ENCODE results near the gene DBH.
A peak's percentile ranks its signal among the peaks of the same experiment; 100 is the strongest.

DBH gene

DNA sequence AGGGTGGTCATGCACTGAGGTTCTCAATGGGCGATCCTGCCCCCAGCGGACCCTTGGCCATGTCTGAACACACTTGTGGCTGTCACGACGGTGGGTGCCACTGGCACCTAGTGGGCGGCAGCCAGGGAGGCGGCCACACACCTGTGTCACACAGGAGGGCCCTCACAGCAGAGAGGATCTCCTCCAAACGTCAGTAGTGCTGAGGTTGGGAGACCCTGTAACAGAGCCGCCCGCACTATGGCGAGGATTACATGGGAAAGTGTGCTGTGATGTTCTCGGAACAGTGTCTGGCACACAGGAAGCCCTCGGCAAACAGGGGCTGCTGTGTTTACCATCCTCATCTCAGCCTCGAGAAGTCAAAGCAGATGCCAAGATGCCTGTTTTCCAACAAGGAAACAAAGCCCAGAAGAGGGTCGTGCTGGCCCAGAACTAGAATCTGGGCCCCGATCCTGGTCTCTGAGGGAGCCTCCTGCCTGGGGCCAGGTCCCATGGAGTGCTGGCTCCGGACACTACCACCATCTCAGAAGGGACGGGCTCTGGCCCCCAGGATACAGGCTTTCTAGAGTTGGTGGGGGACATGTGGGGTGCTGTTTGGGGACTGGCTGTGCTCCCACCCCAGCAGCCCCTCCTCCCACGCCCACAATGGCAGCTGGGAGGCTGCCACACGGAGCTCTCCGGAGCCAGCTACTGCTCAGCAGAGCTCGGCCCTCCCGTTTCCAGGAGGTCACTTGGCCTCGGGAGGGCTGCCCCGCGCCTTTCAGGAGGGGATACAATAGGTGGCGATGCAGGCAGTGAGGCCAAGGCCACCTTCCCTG, 48.2 kb downstream of the DBH start:
- no peak for DNase-seq (ENCODE audit: low spot score)

DNA sequence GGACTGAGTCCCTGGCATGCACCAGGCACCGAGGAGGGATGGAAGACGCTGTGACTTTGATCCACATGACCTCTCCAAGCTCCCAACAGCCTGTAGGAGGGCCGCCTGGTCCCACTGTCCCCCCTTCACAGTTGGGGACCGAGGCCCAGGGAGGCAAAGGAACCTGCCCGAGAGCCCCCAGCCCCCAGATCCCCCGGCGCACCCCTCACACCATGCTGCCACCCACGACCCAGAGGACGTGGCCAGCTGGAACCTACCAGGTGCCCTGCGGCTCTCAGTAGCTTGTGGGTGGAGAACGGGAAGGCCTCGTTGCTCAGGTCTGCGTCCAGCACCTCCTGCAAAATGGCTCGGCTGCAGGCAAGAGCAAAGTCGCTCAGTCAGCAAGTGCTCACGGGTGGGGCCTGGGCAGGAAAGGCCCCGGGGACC, 48.8 kb downstream of the DBH start:
- DNase-seq (ENCODE audit: low spot score): no peak

DNA sequence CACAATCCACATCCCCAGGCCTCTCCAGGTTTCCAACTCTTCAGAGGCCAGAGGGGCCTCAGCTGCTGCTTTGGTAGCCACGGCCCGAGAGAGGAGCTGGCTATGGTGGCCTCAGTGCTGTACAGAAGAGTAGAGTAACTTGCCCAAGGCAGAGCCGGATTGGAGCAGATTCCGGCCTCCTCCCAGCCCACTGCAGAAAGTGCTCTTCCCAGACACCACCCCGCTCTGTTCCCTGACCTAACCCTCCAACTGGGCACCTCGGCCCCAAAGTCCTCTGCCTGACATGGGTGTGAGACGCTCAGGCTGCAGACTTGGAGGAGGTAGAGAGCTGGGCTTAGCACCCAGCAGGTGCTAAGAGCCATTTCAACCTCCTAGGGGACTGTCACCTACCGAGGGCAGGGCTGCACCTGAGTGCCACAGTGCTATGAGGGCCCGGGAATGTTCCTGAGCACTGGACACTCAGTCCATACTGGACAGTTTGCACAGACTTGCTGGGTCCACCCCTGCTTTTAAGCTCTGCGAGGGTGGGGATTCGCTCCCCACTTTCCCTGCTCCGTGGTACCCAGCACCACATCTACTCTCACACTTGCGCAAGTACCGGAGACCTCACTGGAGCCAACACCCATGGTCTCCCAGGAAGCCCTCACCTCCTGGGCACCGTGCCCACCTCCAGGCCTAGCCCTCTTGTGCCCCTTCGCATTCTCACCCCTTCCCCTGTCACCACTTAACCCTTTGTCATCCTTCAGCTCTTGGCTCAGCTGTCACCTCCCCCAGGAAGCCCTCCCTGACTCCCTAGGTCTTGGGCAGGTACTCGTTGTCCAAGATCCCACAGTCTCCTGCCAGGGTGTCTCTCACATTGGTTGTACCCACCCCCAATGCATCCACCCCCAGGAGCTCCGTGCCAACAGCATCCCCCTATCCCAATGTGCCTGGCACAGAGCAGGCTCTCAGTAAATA, 49.8 kb downstream of the DBH start:
- DNase-seq (ENCODE audit: low spot score): no peak

DNA sequence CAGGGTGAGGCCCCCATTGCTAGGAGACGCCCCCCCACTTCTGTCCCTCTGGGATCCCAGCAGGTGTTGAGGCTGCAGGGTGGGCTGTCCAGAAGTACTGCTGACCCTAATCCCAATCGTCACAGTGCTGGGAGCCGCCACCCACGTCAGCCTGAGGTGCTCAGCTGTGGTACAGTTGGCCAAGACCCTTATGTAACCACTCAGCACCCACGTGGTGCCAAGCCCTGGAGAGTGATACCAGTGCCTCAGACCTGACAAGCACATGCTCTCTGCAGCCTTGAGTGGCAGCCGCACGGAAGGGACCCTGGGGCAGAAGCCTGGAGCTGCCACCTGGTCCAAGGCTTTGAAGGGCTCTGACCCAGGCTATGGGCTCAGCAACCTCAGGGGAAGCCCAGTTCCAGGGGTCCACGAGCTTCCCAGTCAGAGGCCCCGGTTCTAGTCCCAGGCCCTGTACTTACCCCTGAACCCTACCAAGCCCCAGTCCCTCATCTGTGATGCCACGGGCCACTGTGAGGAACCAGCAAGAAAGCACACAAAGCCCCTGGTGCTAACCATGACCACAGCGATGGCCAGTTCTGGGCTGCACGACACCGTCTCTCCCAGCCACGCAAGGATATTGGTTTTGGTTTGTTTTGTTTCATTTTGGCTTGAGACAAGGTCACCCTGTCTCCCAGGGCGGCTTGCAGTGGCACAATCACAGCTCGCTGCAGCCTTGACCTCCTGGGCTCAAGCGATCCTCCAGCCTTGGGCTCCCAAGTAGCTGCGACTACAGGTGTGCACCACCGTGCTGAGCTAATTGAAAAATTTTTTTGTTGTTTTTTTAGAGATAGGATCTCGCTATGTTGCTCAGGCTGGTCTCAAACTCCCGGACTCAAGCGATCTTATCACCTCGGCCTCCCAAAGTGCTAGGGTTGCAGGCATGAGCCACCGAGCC, 50.7 kb downstream of the DBH start:
- DNase-seq (ENCODE audit: low spot score): no peak

DNA sequence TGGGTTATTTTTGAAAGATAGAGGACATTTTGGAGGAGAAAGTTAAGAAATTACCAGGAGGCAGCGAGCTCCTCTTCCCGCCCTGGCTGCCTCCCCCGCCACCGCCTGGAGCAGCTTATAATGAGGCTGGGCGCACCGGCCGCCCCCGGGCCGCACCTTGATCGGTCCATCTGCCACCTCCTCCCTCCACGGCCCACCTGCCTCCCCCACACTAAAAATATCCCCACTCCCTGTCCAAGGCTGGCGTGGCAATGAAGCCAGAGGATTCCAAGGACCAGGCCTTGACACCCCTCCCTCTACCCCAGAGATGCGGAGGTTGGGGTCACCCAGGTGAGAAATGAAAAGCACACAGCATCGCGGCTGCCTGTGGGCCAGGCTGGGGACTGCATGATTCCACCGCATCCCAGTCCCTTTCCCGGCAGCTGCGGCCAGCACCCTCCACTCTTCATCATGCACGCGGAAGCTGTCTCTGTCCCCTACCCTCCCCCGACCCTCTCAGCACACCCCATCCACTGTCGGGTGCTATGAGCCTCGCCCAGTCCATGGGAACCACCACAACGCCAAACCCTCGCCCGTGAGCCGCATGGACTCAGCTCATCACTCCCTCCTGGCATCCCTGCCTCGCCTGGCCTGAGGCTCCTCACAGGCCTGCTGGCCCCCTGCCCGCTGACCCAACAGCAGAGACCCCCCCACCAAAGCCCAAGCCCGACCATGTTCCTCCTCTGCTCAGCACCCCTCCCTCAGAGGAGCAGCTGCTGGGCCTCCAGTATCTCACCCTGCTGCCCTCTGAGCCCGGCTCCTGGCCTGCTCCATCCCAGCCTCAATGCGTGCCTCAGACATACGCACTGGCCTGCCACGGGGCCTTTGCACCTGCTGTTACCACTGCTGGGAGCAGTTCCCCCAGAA, 51.9 kb downstream of the DBH start:
- no peak for DNase-seq (ENCODE audit: low spot score)

DNA sequence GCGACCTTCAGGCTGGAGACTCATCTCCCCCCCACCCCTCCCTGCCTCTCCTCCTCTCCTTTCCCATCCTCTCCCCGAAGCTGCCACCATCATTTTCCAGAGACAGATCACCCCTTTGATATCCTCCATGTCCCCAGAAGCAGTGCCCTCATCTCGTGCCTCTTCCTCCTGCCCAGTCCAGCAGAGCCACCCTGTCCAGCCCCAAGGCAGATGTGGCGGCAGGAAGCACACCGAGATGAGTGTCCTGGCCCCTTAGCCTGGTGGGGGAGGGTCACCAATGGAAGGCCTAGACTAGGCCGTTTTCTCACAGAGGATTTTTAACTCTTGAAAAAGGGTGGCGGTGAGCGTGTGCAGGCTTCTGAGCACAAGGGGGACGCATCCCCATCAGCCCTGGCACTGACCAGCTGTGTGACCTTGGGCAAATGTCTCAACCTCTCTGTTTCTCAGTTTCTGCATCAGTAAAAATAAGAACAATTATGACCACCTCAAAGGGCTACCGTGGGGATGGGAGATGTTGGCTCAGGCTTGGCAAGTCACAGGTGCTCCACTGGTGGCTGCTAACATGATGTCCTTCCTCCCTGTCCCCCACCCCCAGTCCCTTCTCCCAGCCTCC, 53.1 kb downstream of the DBH start:
- DNase-seq (ENCODE audit: low spot score): no peak

DNA sequence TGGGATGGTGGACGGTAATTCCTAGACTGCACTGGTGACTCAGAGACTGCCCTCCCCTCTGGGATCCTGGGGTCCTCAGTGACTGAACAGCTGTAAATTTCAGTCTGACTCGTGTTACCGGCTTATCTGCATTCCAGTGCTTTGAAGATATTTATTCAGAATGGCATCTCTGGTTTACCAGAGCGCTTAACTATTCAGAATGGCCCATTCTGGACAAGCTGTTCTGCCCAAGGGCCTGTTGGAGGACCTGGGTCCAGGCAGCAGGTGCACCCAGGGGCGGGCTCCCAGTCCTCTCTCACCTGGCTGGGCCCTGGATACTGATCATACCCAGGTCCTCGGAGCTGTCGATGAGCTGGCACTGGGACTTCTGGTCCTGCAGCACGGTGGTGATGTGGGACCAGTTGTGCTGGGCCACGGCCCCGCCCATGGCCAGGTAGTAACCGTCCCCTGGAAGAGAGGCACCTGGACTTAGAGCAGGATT, 54.0 kb downstream of the DBH start:
- DNase-seq (ENCODE audit: low spot score): no peak

DNA sequence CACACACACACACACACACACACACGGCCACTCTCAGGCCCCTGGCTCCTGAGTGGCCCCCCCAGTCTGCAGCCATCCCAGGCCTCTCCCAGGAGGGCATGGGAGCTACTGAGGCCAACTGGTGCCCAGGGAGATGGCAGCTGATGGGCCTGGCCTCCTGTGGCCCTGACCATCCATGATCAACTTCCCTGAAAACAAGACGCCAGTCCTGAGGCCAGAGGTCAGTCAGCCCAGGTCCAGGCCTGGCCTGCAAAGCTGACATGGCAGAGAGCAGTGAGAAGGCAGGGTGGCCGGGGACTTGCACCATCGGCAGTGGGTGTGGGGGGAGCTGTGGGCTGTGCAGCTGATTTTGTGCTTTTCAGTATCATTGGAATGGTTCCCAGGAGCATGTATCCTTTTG, 55.0 kb downstream of the DBH start:
- DNase-seq (ENCODE audit: low spot score): no peak

DNA sequence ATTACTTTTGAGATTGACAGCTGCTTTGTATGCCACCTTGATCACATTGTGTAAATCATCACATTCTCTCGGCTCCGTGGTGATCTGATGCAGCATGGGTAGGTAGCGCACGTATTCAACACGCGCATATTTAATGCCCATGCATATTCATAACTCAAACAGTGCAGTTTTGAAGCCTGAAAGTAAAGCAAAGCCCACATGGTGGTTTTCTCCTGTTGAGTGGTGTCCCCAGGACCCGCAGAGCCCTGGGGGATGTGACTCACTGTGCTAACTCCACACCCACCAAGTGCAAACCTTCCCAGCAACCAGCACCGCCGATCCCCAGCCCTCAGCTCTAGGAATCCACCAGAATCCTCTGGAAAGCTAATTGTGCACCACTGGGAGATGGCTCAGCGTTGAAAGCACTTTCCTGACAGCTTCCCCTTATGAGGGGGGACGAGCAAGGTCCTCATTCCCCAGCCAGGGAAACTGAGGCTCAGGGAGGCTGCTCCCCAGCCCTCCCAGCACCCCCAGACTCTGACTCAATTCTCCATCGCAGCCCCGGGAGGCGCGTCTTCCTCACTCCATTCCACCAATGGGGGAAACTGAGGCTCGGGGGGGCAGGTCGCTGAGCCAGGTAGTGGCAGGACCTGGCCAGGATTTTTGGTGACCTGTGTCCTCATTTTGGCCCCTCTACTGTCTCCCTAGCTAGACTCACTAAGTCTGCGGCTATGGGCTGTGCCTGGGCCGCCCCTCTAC, 55.6 kb downstream of the DBH start:
- peak; percentile 70 for DNase-seq (ENCODE audit: low spot score)

DNA sequence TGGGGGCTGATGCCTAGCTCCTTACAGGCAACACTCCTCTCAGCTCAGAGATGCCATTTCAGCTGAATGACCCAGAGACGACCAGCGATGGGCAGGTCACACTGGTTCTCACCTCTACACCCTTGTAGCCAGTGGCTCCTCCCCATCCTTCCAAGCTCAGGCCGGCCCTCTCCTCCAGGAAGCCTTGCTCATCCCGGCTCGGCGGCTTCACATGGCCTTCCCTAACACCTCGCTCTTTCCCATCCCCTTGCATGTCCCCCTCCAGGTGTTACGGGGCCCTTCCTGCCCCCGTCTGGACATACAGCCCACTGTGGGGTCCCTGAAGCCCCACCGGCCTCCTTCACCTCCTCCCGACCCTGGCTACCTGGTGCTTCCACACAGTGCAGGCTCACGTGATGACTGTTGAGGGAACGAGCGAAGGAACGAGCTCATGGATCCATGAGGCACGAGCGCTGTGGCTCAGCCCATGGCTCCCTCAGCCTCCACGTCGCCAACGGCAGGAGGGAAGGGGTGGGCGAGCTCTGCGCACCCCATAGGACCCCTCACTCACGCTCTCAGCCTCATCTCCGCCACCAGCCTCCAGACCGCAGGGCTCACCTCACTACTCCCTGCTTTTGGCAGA, 56.3 kb downstream of the DBH start:
- no peak for DNase-seq (ENCODE audit: low spot score)

DNA sequence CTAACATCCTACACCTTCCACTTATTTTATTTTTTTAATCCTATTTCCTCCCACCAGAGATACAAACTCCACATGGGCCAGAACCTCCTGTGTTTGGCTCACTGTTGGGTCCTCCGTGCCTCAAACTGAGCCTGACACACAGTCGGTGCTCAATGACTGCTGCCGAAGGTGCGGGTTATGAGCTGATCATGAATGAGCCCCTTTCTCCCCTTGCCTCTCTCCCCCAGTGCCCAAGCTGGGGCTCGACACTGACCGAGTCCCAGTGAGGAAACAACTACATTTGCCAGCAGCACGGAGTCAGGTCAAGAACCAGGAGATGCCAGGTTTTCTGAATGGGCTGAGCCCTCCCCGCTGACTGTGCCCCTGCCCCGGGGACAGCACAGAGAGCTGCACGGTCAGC, 57.0 kb downstream of the DBH start:
- no peak for DNase-seq (ENCODE audit: low spot score)

DNA sequence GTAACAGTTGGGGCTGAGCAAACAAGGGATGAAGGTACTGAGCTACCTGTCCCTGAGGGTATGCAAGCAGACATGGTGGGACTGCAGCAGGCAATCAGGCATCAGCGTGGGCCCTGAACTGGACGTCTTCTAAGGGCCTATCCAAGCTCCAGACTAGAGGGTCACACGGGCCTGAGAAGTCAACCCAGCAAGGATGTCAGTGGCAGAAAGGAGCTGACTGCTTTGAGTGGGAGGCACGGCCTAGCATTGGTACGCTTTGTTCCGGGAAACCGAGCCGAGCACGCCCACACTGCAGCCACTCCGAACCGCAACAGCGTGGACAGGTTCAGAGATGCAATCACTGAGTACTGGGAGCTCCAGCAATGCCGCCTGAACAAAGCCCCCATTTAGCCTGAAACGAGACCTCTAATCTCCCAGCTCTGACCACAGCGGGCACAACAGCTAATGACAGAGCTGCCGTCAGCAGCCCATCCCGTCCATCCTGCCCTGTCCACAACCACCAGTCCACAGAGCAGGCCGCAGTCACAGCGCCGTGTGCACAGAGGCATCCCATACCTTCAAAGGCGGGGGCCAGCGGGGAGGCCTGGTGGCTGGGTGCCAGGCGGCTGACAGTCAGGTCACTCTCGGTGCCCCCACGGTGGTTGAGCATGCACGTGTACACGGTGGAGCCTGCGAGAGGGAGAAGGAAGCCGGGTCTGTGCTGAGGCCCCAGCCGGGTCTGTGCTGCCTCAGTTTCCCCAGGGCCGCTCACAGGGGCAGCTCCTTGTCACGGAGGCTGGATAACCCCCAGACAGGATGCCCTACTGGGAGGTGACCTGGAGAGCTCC, 57.8 kb downstream of the DBH start:
- DNase-seq (ENCODE audit: low spot score): no peak

DNA sequence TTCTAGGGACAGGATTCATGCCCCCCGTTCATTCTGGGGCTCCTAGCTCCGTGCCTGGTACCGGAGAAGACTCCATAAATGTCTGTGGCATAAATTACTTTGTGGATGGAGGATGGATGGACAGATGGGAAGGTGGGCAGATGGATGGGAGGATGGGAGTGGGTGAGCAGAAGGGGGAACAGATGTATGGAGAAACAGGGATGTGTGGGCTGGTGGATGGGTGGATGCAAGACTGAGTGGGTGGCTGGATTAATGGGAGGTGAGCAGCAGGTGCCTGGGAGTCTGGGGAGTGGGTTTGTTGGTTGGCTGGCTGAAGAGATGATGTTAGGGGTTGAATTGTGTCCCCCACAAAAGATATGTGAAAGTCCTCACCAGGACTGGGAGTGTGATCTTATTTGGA, 58.5 kb downstream of the DBH start:
- DNase-seq (ENCODE audit: low spot score): no peak

DNA sequence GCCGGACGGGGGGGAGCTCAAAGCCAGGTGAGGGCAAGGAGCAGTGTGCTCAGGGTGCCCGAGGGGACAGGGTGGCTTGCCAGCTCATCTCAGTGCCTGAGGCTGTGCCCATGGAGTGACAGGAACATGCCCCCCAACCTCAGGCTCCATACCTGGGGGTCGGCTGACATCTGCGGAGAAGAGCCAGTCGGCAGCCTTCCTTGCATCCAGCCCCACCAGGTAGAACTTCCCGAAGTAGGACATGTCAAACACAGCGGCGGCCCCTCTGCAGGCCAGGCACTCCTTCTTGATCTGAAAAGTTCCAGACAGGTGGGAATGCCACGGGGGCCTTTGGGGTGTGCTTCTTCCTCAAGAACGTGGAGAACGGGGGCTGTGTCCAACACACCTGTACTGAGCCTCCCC, 59.9 kb downstream of the DBH start:
- no peak for DNase-seq (ENCODE audit: low spot score)

DNA sequence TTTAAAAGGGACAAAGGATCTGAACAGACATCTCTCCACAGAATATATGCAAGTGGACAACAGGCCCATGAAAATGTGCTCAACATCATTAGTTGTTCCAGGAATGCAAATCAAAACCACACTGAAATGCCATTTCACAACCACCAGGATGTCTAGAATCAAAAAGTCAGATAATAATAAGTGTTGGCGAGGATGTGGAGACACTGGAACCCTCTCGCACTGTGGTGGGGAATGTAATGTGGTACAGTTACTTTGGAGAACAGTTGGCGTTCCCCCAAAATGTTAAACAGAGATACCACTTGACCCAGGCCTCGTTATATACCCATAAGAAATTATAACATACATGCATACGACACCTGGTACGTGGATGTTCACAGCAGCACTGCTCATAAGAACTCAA, 63.4 kb downstream of the DBH start:
- no peak for DNase-seq (ENCODE audit: low spot score)

DNA sequence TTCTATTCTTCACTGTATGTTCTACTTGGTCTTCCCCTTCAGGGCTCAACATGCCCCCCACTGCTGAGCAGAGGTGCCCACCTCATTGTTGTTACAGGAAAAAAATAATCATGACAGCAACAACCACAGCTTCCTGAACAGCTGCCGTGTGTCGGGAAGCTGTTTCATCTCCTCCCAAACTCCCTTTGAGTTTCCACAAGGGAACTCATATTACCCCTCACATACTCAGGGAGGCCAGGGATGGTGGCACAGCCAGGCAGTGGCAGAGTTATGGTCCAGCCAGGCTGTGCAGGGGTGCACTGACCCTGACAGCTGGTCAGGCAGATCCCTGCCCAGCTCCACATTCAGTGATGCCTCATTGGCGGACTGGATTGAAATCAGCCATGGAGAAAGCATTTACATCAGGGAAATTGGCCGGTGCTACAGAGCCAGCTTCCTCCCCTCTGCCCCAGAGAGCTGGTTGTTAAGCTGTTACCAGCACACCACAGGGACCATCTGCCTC, 64.7 kb downstream of the DBH start:
- no peak for DNase-seq (ENCODE audit: low spot score)

DNA sequence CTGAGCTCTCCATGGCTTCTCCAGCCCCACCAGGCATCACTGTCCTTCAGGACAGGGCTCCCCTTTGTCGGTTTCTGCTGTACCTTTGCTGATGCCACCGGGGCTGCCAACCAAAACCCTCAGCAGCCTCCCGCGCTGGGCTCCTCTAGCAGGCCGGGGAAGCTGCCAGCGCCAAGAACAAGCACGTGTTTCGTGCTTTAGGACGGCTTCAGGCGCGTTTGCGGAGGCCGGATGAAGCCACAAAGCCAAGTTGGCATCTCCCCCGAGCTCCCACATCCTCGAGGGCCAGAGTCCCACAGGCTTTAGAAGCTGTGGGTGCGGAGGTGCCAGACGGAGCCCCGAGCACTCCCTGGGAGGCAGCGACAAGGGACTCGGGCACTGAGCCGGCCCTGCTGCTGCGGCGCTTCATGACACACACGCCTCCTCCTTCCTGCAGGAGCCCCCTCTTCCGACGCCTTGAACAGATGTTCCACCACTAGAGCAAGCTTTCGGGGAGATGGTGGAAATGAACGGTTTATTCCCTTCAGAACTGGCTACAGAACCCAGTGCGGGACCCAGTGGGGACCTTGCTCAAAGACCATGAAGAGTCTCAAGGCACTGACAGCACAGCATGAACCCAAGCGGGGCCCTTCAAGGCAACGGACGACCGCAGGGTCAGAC, 65.3 kb downstream of the DBH start:
- DNase-seq (ENCODE audit: low spot score): no peak
